HUES48 (cell line): ENCODE results near the gene IGFBP6.
A peak's percentile ranks its signal among the peaks of the same experiment; 100 is the strongest.

Experiments used
- H3K27ac ChIP-seq: one replicate; pipeline ENCODE4 v1.7.0; 2013; ENCODE audit warnings: low read depth, low read length, inconsistent platforms
- H3K27me3 ChIP-seq: 2 replicates; pipeline ENCODE4 v1.6.1; 2013; ENCODE audit warnings: mild to moderate bottlenecking, low read length; ENCODE audit not compliant: control insufficient read depth, insufficient read depth
- H3K36me3 ChIP-seq: 2 replicates; pipeline ENCODE4 v1.6.1; 2013; ENCODE audit warnings: low read length; ENCODE audit not compliant: control insufficient read depth, insufficient read depth
- H3K4me1 ChIP-seq: 2 replicates; pipeline ENCODE4 v1.6.1; 2013; ENCODE audit warnings: mild to moderate bottlenecking, low read length; ENCODE audit not compliant: control insufficient read depth, insufficient read depth
- H3K4me3 ChIP-seq: 2 replicates; pipeline ENCODE4 v1.5.1; 2013; ENCODE audit warnings: mild to moderate bottlenecking, low read depth, low read length
- H3K9ac ChIP-seq: 2 replicates; pipeline ENCODE4 v1.6.1; 2013; ENCODE audit warnings: mild to moderate bottlenecking, low read depth, low read length, moderate library complexity
- H3K9me3 ChIP-seq: 2 replicates; pipeline ENCODE4 v1.6.1; 2013; ENCODE audit warnings: low read length; ENCODE audit not compliant: control insufficient read depth, insufficient read depth

IGFBP6 gene

DNA sequence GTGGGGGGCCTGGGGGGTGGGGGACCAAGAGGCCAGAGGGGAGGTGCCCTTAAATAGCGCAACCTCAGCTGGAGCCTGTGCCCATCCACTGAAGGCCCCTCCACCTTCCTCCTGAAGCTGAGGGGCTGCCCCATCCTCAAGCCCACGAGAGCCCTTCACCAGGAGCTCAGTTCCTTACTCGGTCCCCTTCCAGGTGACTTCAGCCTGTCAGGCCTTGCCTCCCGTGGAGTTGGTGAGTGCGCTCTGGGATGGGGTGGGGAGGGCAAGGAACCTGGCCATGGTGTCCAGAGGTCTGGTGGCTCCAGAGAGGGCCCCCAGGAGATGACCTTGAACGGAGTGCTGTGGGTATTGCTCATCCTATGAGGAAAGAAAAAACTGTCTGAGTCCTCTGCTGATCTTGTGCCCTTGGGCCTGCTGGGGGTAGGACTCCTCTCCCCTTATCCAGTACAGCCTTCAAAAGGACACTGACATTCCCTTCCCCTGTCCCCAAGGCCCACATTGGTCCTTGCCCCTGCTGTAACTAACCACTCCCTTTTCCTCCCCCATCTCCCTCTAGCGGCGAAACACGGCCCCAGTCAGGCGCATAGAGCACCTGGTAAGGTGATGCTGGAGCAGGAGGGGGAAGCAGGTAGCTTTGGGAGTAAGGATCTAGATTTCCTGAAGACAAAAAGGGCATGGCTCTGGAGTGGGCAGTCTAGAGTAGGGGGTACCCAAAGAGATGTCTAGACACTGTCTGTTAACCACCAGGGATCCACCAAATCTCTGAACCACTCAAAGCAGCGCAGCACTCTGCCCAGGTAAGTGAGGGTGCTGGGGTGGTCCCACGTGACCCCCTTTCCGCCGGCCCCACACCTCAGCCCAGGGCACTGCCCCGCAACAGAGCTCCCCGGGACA, 44.0 kb upstream of the IGFBP6 start:
- no peaks in the 10 kb centered on the region for H3K9me3 ChIP-seq
- peak overlapping the region; percentile 57; the same call in 1 of the 2 replicates for H3K9ac ChIP-seq
- H3K27me3 ChIP-seq = peaks cover 13% of the 10 kb centered on the region
- H3K4me1 ChIP-seq = peaks cover 35% of the 10 kb centered on the region
- peaks cover 3% of the 10 kb centered on the region; the same call in 1 of the 2 replicates for H3K36me3 ChIP-seq
- H3K4me3 ChIP-seq = peak overlapping the region; percentile 84
- H3K27ac ChIP-seq = peak overlapping the region; percentile 96

DNA sequence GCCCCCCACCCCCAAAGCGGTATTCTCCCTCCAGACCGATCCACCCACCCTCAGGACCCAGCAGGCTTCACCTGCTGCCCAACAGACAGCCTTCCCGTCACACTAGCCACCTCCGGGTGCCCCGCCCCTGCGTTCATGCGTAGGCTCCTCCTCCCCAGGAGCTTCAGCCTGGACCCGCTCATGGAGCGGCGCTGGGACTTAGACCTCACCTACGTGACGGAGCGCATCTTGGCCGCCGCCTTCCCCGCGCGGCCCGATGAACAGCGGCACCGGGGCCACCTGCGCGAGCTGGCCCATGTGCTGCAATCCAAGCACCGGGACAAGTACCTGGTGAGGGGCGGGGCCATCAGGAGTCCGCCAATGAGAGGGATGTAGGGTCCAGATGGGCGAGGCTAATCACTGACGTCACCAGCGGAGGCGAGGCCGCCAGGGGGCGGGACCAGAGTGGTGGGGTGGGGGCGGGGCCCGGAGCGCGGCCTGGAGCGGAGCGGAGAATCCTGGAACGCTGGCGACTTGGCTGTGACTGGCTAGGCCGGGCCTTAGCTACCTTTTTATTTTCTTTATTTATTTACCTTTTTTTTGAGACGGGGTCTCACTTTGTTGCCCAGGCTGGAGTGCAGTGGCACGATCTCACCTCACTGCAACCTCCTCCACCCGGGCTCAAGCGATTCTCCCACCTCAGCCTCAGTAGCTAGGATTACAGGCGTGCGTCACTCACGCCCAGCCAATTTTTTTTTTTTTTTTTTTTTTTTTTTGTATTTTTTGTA, 43.2 kb upstream of the IGFBP6 start:
- H3K36me3 ChIP-seq = peaks cover 3% of the 10 kb centered on the region; the same call in 1 of the 2 replicates
- H3K9me3 ChIP-seq = no peaks in the 10 kb centered on the region
- H3K4me1 ChIP-seq = peaks cover 27% of the 10 kb centered on the region
- peak overlapping the region; percentile 96 for H3K27ac ChIP-seq
- H3K27me3 ChIP-seq = peaks cover 13% of the 10 kb centered on the region
- H3K9ac ChIP-seq = peak overlapping the region; percentile 57
- peak overlapping the region; percentile 84 for H3K4me3 ChIP-seq

DNA sequence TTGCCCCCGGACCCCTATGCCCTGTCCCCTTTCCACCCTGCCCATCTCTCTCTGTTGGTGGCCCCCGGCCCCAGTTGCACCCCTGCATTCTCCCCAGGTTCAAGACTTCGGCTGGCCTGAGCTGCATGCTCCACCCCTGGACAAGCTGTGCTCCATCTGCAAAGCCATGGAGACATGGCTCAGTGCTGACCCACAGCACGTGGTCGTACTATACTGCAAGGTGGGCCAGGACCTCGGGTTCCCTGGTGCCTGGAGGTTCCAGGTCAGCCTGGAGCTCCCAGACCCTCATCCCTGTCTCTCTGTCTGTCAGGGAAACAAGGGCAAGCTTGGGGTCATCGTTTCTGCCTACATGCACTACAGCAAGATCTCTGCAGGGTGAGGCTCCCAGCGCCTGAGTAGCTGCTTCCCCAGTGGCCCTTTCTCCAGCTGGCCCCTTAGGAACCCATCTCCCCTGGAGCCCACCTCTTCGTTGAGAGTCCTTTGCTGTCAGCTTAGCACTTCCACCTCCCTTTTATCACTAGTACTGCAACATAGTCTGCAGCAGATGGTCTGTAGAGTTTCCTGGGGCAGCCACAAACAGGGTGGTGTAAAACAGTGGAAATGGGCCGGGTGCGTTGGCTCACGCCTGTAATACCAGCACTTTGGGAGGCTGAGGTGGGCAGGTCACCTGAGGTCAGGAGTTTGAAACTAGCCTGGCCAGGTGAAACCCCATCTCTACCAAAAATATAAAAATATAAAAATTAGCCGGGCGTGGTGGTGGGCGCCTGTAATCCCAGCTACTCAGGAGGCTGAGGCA, 41.8 kb upstream of the IGFBP6 start:
- Histone ChIP-seq H3K27me3 (peaks cover 13% of the 10 kb centered on the region), H3K4me3 (no peak overlapping the region), H3K27ac (no peak overlapping the region), H3K9ac (no peak overlapping the region), H3K9me3 (no peaks in the 10 kb centered on the region), H3K36me3 (peaks cover 3% of the 10 kb centered on the region; the same call in 1 of the 2 replicates), H3K4me1 (peaks cover 14% of the 10 kb centered on the region)

- H3K4me3 ChIP-seq = no peak overlapping the region
- H3K9me3 ChIP-seq = no peaks in the 10 kb centered on the region
- H3K36me3 ChIP-seq = peaks cover 3% of the 10 kb centered on the region; the same call in 1 of the 2 replicates
- no peak overlapping the region for H3K9ac ChIP-seq
- no peak overlapping the region for H3K27ac ChIP-seq
- H3K27me3 ChIP-seq = peaks cover 10% of the 10 kb centered on the region
- H3K4me1 ChIP-seq = peaks cover 8% of the 10 kb centered on the region
These were observed 41.2 kb upstream of the IGFBP6 start for GRCh38 chr12:53056296-53056695.

GRCh38 chr12:53056901-53057300, 40.6 kb upstream of the IGFBP6 start:
- Histone ChIP-seq H3K27ac (no peak overlapping the region), H3K36me3 (no peaks in the 10 kb centered on the region), H3K27me3 (peaks cover 6% of the 10 kb centered on the region), H3K9ac (no peak overlapping the region), H3K9me3 (no peaks in the 10 kb centered on the region), H3K4me1 (peaks cover 3% of the 10 kb centered on the region; the same call in 1 of the 2 replicates), H3K4me3 (no peak overlapping the region)

GRCh38 chr12:53057816-53058500, 39.5 kb upstream of the IGFBP6 start:
- Histone ChIP-seq H3K4me1 (peaks cover 3% of the 10 kb centered on the region; the same call in 1 of the 2 replicates), H3K27me3 (peaks cover 6% of the 10 kb centered on the region), H3K9ac (no peak overlapping the region), H3K36me3 (no peaks in the 10 kb centered on the region), H3K9me3 (no peaks in the 10 kb centered on the region), H3K4me3 (no peak overlapping the region), H3K27ac (no peak overlapping the region)

DNA sequence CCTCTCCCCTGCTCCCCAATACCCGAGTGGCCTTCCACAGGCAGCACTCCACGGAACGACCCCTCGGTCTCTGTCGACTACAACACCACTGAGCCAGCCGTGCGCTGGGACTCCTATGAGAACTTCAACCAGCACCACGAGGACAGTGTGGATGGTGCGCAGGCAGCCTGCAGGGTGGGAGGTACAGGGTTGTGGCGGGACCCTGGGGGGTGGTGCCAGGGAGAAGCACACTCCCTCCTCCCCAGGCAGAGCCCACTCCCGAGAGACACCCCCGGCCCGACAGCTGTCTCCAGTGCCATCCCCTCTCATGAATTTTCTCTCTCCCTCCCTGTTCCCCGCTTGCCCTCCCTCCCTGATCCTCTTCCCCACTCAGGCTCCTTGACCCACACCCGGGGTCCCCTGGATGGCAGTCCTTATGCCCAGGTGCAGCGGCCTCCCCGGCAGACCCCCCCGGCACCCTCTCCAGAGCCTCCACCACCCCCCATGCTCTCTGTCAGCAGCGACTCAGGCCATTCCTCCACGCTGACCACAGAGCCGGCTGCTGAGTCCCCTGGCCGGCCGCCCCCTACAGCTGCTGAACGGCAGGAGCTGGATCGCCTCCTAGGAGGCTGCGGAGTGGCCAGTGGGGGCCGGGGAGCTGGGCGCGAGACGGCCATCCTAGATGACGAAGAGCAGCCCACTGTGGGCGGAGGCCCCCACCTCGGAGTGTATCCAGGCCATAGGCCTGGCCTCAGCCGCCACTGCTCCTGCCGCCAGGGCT, 38.6 kb upstream of the IGFBP6 start:
- Histone ChIP-seq H3K36me3 (no peaks in the 10 kb centered on the region), H3K27ac (no peak overlapping the region), H3K9ac (no peak overlapping the region), H3K27me3 (peaks cover 6% of the 10 kb centered on the region), H3K4me3 (no peak overlapping the region), H3K9me3 (no peaks in the 10 kb centered on the region), H3K4me1 (no peaks in the 10 kb centered on the region)

DNA sequence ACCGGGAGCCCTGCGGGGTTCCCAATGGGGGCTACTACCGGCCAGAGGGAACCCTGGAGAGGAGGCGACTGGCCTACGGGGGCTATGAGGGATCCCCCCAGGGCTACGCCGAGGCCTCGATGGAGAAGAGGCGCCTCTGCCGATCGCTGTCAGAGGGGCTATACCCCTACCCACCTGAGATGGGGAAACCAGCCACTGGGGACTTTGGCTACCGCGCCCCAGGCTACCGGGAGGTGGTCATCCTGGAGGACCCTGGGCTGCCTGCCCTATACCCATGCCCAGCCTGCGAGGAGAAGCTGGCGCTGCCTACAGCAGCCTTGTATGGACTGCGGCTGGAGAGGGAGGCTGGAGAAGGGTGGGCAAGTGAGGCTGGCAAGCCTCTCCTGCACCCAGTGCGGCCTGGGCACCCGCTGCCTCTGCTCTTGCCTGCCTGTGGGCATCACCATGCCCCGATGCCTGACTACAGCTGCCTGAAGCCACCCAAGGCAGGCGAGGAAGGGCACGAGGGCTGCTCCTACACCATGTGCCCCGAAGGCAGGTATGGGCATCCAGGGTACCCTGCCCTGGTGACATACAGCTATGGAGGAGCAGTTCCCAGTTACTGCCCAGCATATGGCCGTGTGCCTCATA, 37.9 kb upstream of the IGFBP6 start:
- H3K27ac ChIP-seq = no peak overlapping the region
- H3K9me3 ChIP-seq = no peaks in the 10 kb centered on the region
- H3K4me3 ChIP-seq = no peak overlapping the region
- no peaks in the 10 kb centered on the region; the same call in 1 of the 2 replicates for H3K36me3 ChIP-seq
- no peak overlapping the region for H3K9ac ChIP-seq
- peaks cover 6% of the 10 kb centered on the region for H3K27me3 ChIP-seq
- H3K4me1 ChIP-seq = no peaks in the 10 kb centered on the region

GRCh38 chr12:53060064-53060720, 37.3 kb upstream of the IGFBP6 start:
- Histone ChIP-seq H3K36me3 (no peaks in the 10 kb centered on the region; the same call in 1 of the 2 replicates), H3K27me3 (peaks cover 6% of the 10 kb centered on the region), H3K9me3 (no peaks in the 10 kb centered on the region), H3K4me3 (no peak overlapping the region), H3K9ac (no peak overlapping the region), H3K4me1 (no peaks in the 10 kb centered on the region), H3K27ac (no peak overlapping the region)
